GM21515 (cell line): Measurements from ENCODE around the gene ADAMTS9.

Source experiments
- ATAC-seq: cut with Tn5 transposase; IDR thresholded peaks from one replicate; pipeline ENCODE4 v1.9.1; 2021; ENCODE audit not compliant: unreplicated experiment

Gene ADAMTS9

DNA sequence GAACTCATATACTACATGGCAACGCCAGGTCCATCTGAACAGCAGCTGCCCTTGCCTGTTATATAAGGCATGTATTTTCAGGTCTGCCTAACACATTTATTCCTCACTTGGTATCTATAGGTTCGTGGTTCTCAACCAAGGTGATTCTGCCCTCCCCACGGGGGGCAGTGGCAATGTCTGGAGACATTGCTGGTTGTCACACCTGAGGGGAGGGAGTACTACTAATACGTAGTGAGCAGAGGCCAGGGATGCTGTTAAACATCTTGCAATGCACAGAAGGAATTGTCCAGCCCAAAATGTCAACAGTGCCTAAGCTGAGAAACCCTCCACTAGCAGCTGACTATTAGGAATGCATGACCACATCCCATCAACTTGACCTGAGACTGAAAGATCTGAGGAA lies 32.6 kb downstream of the ADAMTS9 start:
- no peak for ATAC-seq

DNA sequence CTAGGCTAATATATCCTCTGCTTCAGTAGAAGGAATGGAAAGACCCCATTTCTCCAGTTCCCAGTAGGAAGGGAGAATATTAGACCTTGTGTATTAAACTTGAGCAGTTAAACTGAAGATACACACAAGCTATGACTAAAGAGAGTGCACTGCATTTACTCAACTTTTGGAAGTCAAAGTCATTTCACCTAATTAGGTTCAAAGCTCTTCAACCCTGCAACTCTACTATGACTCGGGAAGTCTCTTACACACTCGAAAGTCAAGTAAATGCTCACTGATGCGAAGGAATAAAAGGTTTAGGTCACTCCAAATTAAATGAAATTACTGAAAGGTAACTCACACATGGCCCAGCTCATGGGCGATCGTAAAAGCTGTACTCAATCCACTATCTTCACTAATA lies 33.8 kb downstream of the ADAMTS9 start:
- no peak for ATAC-seq

DNA sequence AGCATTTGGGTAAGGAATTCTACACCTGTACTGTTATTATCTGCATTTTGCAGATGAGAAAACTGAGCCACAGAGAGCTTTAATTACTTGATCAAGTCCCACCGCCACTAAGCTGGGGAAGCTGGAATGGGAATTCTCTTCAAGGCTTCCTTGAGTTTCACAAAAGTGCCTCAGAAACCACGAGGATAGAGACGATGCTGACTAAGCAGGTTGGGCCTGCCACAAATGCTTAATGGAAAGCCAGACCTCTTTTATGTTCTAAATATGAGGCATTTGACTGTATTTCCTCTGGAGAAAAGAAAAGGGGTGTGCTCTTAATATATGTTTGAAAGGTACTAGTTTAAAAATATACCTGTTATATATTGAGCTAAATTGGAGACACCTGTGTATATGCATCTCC lies 34.7 kb downstream of the ADAMTS9 start:
- no peak for ATAC-seq

DNA sequence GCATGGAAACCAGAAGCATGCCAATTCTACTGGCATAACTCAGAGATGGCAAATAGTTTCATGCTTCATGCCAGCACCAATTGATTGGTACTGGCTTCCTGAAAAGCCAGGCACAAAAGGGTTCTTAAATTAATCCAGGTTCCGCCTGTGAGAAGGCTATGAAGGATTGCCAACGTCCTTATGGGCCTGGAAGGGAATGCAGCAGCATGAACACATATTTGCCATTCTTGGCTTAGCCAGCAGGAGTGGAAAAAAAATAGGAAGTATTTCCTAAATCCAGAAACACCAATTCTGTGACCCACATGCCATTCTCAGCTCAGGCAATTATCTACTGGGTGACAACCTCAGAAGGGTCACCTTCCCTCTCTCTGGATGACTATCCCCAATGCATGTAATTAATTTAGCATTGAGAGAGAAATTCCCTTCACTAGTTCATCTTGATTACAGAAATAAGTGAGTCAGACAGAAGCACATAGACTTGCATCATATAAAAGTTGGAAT lies 36.0 kb downstream of the ADAMTS9 start:
- ATAC-seq: no peak

DNA sequence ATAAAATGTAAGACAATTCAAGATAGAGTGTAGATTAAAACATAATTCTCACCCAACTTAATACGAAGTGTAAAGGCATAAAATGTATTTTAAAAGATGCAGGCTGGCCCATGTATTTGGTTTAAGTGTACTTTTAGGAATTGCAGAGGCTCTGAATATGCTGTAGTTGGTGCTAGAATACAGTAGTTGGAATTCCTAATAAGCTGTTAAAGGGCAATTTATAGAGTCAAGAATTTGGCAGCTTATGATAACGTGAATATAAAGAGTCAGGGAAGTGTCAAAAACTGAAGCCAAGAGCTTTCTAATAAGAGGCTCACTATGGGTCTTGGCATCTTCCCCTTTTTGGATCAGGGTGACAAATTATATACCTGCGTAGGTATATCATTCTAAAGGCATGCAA lies 36.5 kb downstream of the ADAMTS9 start:
- ATAC-seq: no peak

DNA sequence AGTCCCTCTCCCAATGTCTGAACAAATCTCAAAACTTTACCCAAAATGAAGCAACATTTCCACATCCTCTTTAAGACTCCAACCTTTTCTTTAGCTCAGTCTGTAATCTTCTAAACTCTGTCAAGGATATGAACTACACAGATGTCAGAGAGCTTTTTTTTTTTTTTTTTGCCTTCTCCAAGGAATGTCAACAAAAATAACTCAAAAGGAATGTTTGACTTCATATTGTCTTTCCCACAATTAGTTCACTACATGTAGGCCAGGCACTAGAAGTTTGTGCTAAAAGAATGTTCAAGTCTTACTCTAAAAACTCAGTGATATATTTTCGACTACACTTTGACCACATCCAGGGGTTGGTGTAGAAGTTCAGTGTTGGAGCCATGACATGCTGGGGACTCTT lies 37.1 kb downstream of the ADAMTS9 start:
- ATAC-seq: no peak

DNA sequence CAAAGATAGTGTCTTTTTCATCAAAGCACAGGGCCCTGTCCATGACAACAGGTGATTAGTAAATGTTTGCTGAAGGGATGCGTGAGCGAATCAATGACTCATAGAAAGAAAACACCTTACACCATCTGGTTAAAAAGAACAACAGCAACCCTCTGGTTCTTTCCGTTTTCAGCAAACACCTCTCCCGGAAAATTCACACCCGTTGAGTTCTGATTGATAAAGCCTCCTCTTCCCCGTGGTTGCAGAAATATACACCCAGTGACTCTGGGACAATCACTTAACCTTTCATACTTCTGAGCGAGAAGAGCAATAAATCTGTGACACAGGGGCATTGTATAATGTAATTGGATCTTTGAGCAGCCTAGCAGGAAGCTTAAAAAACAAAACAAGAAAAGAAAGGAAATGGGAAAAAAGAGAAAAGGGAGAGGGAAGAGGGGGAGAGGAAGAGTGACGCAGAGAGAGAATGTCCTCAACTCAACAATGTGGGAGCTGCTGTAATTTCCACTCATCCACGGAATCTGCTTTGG lies 37.6 kb downstream of the ADAMTS9 start:
- ATAC-seq: no peak

DNA sequence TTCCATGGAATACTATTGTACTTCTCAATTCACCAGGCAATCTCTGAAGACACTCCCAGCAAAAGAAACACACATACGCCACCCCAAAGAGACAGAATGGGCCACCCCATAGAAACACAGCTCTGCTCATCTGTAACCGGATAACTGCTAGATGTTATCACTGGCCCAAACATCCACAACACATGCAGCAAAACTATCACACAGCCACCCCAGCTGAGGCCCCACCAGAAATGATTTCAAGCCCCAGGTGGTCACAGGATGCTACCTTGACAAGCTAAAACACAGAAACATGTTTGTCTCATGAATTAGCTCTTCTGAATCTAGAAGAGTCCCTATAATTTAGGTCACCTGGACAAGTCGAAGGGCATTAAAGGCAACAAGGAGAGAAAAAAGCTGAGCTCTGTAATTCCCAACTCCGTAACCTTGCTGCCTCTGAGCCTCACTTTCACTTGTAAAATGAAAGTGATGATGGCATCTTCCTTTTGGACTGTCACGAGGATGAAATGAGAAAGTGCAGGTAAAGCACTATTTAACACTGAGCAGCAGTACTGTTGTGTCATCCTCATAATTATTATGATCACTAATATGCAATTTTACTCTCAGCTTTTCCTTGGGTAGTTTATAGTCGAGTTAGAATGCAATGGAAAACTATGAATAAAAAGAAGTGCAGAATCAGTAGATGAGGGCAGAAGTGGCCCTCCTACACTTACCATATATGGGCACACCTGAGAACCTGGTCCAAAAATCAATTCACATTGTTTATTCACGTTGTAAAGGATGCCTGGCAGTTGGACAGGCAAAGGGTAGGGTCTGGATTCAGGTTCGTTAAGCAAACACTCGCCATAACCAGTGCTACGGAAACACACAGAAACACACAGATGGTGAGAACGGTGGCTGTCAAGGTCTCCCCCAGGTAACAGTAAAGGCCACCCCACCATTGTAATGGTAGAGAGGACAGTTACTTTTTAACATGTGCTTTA lies 38.6 kb downstream of the ADAMTS9 start:
- ATAC-seq: no peak

DNA sequence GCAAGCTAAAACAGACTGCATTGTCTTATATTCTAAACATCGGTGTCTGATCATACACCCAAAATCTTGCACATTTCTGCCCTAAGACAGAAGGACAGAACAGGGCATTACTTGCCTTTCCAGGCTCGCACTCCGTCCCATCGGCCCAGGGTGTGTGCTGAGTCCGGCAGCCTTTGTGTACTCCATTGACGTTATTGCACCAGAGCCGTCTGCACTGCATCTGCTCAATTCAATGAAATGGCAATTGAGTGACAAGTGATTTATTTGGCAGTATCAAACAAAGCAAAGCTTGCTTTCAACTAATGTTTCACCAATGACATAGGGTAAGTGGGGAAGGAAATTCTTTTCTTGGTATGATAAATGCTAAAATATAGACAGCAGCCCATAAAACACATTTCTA lies 40.0 kb downstream of the ADAMTS9 start:
- no peak for ATAC-seq

DNA sequence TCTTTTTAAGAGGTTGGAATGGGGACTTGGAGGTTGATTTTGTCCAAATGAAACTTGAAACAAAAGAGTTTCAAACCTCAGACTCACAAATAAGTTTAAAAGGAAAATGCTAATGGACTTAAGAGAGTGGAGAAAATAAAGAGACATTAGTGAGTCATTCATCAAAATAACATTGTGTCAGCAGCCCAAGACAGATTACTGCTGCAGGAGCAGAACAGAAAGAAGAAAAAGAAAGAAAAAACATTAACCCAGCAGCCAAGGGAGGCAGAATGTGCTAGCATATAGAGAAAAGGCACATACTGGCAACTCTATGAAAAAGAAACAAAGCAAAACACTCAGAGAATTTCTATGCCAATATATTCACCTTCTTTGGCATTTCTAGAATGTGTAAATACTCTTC lies 42.6 kb downstream of the ADAMTS9 start:
- no peak for ATAC-seq

DNA sequence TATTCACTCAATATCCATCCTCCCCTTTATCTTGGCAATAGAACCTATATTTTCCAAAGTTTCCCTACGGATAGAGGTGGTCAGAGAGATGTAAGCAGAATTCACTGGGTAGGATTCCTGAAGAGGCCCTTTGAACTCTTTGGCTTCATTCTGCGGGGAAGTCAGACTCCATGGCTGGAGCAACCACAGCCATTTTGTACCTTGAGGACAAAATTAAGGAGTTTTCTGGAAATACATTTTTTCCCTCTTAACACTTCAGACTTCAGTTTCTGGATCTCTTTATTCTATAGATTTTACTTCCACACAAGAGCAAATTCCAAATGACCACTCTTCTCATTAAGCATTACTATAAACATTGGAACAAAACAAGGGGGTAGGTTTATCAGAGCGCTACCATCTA lies 43.3 kb downstream of the ADAMTS9 start:
- ATAC-seq: no peak

DNA sequence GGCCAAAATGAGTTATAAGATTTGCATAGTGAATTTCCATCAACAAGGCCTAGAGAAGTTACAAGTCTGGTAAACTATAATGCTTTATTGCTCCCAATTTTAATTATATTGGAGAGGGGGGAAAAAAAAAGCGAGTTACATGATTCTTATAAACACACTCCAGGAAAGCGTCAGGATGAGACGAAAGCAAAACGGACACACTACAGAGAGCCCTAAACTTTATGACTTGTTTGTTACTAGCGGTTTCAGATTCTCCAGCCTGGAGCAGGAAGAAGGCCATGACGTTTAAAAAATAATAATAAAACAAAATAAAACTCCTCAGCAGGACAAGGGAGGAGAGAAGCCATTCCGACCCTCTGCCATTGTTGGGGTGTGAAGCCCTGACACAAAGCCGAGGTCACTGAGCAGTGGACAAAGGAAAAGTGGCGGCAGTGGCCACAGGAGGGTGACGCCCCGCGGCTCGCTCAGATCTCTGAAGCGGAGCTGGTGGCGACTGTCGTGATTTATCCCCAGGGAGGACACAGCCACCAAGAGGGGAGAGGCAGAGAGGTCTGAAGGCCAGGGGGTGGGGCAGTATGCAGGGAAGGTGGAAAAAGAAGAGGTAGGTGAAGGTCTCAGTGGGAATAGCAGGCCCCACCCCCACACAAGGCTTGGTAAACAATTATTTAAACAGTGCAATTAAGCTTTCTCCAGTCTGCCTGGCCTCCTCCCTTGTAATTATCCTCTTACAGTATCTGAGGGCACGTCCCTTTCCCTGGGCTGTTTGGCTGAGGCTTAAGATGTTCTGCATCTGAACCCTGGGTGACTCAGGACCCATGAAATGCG lies 45.3 kb downstream of the ADAMTS9 start:
- ATAC-seq: no peak

DNA sequence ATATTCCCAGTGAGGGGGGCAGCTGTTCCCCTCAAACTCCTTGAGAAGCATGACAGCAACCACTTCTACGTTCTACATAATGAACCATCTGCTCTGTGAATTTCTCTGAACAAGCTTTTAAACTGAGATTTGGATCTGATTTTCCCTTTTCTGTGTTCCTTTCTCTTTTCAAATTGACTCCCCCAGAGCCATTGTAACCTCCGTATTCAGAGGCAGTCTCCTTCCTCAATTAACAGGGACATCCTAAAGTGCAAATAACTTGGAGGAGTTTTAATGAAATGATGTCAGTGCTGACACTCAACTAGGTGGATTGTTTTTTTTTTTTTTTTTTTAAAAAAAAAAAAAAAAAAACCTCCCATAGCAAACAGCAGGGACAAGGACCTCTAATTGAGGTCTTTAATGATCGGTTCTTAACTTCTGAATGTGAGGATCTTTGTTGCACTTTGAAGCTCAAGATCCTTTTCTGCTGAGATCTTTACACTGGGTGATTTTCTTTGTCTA lies 48.8 kb downstream of the ADAMTS9 start:
- ATAC-seq: no peak

DNA sequence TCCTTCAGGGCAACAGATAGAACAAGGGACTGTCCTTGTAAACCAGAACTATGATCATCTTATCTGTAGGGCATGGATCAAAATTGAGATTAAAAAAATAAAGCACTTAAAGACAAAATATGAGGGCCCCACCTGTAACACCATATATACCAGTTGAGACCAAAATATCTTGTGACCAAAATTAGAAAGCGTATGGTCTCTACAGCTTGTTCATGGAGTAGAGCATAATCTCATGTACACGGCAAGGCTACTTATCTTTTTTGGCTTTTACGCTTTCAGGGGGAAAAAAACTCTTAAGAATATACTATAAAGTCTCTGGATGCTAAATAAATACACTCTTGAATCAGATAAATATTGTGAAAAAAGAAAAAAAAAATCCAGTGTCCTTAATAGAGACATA lies 49.3 kb downstream of the ADAMTS9 start:
- no peak for ATAC-seq

DNA sequence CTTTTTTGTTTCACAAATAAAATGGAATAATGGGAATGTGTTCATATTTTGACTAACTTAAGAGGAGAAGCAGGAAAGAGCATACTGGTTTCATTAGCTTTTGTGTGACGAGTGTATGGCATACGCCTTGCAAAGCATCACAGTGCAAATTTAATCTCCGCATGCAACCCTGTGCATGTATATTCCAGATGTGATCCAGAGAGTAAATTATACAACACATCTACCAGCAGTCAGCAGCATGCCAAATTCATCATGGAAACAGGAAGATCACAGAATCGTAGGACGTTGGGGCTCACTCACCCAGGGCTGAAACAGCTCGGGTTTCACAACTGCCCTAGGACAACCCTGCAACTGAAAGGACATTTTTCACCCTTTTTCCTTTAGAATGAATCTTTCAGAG lies 53.4 kb downstream of the ADAMTS9 start:
- no peak for ATAC-seq

DNA sequence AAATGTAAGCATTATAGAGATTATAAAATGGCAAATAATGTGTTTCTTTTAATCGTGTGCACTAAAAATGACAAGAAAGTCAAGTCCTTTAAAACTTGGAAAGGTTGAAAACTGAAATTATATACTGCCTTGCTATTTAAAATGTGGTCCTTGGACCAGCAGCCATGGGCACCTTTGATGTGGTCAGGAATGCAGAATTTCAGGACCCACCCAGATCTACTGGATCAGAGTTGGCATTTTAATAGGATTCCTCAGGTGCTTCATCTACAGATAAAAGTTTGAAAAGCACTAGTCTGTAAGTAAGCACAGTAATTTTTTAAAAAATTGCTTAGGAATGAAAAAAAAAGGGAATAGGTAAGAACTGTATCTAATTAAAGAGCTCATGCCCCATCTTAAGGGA lies 55.8 kb downstream of the ADAMTS9 start:
- ATAC-seq: no peak

DNA sequence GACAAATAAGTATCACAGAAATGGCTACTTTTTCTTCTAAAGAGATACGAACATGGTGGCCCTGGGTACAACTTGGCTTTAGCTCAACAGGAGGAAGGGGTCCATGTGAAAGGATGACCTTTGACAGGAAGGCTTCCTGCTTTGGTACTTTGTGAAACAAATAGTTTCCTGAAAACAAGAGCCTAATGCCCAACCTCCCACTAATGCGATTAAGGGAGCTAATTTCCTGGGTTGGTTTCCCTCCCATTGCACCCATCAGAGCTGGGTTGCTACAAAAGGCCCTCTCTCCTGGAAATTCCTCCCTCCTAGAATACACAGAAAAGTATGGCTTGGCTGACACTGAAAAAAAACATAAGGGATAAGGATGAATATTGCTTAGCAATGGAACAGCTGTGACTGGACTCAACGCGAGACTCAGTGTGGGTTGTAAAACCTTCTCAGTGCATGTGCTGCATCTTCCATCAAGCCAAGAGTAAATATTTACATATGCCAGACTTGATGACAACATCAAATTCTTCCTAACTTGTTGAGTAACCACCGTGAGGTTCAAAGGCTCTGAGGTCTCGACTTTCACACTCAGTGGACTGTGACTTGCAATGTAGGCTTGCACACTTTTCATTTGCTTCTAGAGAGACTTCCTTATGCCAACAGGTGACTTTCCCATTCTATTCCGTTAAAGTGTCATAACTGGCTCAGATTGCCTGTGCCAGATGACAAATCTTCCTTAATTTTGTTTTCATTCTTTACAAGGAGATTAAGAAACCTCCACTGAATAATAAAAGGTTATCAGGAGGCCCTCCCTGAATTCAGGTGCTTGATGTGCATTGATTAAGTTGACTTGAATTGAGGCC lies 60.1 kb downstream of the ADAMTS9 start:
- no peak for ATAC-seq

DNA sequence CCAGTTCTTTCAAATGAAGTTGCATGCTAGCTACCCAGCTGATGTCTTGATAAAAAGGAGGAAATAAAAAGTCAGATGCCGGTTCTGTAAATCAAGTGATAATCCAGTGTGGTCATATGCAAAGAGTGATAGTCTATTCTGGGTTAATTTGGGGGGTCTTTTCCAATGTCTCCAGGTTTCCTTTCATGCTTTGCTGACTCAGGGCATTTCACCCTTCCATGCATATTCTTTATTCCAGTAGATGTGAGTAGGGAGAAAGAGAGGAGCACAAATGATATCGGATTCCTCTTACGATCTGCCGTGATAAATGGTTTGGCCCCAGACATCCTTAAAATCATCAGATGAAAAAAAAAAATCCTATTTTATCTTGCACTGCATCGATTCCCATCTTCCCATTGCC lies 60.8 kb downstream of the ADAMTS9 start:
- ATAC-seq: no peak

DNA sequence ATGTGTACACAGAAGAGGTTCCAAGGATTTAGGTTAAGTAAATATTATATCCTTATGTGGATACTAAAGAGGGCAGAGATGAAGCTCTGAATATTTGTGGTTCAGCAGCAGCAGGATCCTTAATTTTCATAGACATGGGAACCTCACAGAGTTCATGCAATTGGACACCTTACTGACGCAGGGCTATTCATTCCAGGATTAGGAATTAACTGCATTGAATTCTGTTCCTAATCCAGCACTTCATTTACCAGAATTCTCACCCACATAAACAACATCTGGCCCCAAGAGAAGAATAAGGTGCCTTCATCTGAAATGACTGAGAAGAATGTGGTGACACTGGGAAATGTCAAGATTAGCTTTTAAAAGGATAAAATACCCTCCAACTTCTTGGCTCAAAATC lies 62.4 kb downstream of the ADAMTS9 start:
- no peak for ATAC-seq

DNA sequence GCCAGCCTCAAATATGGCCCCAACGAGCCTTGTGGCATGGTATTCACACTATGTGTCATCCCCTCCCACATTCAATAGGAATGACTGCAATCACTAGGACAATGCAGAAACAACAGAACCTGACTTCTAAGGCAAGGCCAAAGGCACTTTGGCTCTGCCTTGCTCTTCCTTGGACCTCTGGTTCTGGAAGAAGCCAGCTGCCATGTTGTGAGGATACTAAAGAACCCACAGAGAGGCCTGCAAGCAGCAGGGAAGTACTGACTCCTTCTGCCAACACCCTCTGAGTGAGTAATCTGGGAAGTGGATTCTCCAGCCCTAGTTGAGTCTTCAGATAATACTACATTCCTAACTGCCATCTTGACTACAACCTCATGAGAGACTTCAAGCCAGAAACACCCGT lies 64.7 kb downstream of the ADAMTS9 start:
- no peak for ATAC-seq
